WTC11 (cell line): ENCODE results near the gene TAP2.

Experiments used
- NFYB ChIP-seq: sonication (generic); formaldehyde crosslinking; conservative IDR thresholded peaks from 2 replicates; pipeline ENCODE4 v1.8.0; 2022; ENCODE audit warnings: low read depth, missing genetic modification reagents
- TF ChIP-seq, protein P1 (sequence below): fragments of 200-600 bp; IDR thresholded peaks from 2 replicates; pipeline ENCODE4 v1.8.0; 2022; ENCODE audit warnings: antibody characterized with exemption
- TF ChIP-seq, protein P2 (sequence below): sonication (generic); formaldehyde crosslinking; IDR thresholded peaks from 2 replicates; pipeline ENCODE4 v1.8.0; 2022; ENCODE audit warnings: mild to moderate bottlenecking, missing genetic modification reagents

DNA sequence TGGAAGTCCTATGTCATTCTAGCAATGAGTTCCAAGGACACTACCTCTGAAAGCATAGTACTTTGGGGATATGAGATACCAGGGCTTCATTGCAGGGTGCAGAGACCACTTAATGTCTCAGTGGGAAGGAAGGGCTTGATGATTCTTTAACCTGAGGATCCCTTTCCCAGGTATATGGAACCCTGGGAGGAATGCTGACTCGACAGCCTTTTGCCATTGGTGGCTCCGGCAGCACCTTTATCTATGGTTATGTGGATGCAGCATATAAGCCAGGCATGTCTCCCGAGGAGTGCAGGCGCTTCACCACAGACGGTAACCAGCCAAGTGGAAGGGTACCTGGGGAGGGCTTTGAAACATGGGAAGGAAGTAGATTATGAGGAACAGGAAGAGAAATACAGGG, 19.7 kb upstream of the TAP2 start:
- TF ChIP-seq, protein P1, sequence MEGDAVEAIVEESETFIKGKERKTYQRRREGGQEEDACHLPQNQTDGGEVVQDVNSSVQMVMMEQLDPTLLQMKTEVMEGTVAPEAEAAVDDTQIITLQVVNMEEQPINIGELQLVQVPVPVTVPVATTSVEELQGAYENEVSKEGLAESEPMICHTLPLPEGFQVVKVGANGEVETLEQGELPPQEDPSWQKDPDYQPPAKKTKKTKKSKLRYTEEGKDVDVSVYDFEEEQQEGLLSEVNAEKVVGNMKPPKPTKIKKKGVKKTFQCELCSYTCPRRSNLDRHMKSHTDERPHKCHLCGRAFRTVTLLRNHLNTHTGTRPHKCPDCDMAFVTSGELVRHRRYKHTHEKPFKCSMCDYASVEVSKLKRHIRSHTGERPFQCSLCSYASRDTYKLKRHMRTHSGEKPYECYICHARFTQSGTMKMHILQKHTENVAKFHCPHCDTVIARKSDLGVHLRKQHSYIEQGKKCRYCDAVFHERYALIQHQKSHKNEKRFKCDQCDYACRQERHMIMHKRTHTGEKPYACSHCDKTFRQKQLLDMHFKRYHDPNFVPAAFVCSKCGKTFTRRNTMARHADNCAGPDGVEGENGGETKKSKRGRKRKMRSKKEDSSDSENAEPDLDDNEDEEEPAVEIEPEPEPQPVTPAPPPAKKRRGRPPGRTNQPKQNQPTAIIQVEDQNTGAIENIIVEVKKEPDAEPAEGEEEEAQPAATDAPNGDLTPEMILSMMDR, result no peak
- TF ChIP-seq NFYB (CRISPR knock-in tag), result no peak
- TF ChIP-seq, protein P2, sequence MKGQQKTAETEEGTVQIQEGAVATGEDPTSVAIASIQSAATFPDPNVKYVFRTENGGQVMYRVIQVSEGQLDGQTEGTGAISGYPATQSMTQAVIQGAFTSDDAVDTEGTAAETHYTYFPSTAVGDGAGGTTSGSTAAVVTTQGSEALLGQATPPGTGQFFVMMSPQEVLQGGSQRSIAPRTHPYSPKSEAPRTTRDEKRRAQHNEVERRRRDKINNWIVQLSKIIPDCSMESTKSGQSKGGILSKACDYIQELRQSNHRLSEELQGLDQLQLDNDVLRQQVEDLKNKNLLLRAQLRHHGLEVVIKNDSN (CRISPR knock-in tag), result no peak
